GM19468 (cell line): ENCODE results near the gene HAPLN3.

Experiments used
- ATAC-seq: cut with Tn5 transposase; IDR thresholded peaks from one replicate; pipeline ENCODE4 v1.9.1; 2021; ENCODE audit warnings: mild to moderate bottlenecking, moderate library complexity, moderate number of reproducible peaks; ENCODE audit not compliant: unreplicated experiment; ENCODE audit errors: extremely low read depth

The HAPLN3 gene

GRCh38 chr15:88835119-88835518, 60.2 kb downstream of the HAPLN3 start:
- ATAC-seq = no peak

GRCh38 chr15:88834211-88834812, 61.0 kb downstream of the HAPLN3 start:
- no peak for ATAC-seq

- no peak for ATAC-seq
These were observed 61.6 kb downstream of the HAPLN3 start for GRCh38 chr15:88833731-88834100.

GRCh38 chr15:88832820-88833730, 62.3 kb downstream of the HAPLN3 start:
- ATAC-seq = no peak

GRCh38 chr15:88830016-88830415, 65.3 kb downstream of the HAPLN3 start:
- no peak for ATAC-seq

DNA sequence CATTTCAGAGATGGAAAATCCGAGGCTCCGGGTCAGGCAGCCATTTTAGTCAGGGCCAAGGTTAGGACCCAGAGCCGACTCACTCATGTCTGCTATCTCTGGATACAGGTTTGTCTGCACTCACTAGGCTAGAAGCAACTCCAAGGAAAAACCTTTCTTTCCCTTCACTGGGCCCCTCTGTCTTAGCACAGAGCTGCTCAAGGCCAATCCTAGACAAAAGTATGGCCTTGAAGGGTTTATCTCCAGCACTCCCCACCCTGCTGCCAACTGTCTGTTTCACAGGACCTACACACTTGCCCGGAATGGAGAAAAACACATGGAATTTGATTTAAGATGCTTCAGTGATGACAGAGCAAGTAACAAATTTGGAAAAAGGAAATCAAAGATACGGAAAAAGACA, 66.6 kb downstream of the HAPLN3 start:
- ATAC-seq = no peak
